Measurements from ENCODE around the gene PDP2.

- no peak for TF ChIP-seq ISL1 (CRISPR knock-in tag; IDR thresholded peaks at IDR 0.05)
- TF ChIP-seq ARNTL (CRISPR knock-in tag; IDR thresholded peaks at IDR 0.05; ENCODE audit: borderline replicate concordance, low read depth), result no peak
- TF ChIP-seq RARB (CRISPR knock-in tag; IDR thresholded peaks at IDR 0.05), result no peak
- TF ChIP-seq, protein P1, sequence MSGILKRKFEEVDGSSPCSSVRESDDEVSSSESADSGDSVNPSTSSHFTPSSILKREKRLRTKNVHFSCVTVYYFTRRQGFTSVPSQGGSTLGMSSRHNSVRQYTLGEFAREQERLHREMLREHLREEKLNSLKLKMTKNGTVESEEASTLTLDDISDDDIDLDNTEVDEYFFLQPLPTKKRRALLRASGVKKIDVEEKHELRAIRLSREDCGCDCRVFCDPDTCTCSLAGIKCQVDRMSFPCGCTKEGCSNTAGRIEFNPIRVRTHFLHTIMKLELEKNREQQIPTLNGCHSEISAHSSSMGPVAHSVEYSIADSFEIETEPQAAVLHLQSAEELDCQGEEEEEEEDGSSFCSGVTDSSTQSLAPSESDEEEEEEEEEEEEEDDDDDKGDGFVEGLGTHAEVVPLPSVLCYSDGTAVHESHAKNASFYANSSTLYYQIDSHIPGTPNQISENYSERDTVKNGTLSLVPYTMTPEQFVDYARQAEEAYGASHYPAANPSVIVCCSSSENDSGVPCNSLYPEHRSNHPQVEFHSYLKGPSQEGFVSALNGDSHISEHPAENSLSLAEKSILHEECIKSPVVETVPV (CRISPR knock-in tag; IDR thresholded peaks at IDR 0.05), result no peak
- TF ChIP-seq PPARA (CRISPR knock-in tag; IDR thresholded peaks at IDR 0.05; ENCODE audit: borderline replicate concordance), result no peak
- TF ChIP-seq ZNF70 (CRISPR knock-in tag; IDR thresholded peaks at IDR 0.05), result no peak
- no peak for TF ChIP-seq ZFP30 (CRISPR knock-in tag; IDR thresholded peaks at IDR 0.05)
- no peak for TF ChIP-seq CSDC2 (CRISPR knock-in tag; IDR thresholded peaks at IDR 0.05)
- TF ChIP-seq, protein P2, sequence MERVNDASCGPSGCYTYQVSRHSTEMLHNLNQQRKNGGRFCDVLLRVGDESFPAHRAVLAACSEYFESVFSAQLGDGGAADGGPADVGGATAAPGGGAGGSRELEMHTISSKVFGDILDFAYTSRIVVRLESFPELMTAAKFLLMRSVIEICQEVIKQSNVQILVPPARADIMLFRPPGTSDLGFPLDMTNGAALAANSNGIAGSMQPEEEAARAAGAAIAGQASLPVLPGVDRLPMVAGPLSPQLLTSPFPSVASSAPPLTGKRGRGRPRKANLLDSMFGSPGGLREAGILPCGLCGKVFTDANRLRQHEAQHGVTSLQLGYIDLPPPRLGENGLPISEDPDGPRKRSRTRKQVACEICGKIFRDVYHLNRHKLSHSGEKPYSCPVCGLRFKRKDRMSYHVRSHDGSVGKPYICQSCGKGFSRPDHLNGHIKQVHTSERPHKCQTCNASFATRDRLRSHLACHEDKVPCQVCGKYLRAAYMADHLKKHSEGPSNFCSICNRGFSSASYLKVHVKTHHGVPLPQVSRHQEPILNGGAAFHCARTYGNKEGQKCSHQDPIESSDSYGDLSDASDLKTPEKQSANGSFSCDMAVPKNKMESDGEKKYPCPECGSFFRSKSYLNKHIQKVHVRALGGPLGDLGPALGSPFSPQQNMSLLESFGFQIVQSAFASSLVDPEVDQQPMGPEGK (CRISPR knock-in tag; IDR thresholded peaks at IDR 0.05; ENCODE audit: borderline replicate concordance), result no peak
- TF ChIP-seq ZNF565 (CRISPR knock-in tag; conservative IDR thresholded peaks at IDR 0.05; ENCODE audit: low read depth), result no peak
- TF ChIP-seq ESRRG (CRISPR knock-in tag; IDR thresholded peaks at IDR 0.05), result no peak
Measured at GRCh38 chr16:66917741-66918140, 37.4 kb downstream of the PDP2 start.

Measured in SK-N-SH treated with all-trans-retinoic acid at 6 μM for 48 hours (cell line).